ENCODE data around the gene LIN28B.

DNA sequence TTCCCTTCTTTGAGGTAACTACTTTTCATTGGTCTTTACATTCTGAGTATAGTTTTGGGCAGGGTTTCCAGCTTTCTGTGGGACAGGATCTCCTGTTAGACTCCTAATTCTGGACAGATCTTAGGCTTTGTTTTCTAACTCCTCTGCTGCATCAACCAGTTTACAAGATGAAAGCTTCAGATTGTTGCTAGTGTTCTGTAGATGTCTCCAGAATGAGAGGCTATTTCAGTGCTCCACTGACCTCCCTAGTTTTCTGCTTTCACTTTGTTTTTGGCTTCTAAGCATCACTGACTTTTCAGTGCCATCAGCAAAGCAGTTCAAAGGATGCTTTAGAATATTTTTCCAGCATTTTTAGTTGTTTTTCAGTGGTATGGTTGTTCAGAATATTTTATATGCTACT lies 101.4 kb downstream of the LIN28B start:
- TF ChIP-seq, protein P1, sequence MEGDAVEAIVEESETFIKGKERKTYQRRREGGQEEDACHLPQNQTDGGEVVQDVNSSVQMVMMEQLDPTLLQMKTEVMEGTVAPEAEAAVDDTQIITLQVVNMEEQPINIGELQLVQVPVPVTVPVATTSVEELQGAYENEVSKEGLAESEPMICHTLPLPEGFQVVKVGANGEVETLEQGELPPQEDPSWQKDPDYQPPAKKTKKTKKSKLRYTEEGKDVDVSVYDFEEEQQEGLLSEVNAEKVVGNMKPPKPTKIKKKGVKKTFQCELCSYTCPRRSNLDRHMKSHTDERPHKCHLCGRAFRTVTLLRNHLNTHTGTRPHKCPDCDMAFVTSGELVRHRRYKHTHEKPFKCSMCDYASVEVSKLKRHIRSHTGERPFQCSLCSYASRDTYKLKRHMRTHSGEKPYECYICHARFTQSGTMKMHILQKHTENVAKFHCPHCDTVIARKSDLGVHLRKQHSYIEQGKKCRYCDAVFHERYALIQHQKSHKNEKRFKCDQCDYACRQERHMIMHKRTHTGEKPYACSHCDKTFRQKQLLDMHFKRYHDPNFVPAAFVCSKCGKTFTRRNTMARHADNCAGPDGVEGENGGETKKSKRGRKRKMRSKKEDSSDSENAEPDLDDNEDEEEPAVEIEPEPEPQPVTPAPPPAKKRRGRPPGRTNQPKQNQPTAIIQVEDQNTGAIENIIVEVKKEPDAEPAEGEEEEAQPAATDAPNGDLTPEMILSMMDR (IDR thresholded peaks at IDR 0.05): no peak
- no peak for TF ChIP-seq POLR2A (IDR thresholded peaks at IDR 0.05)

Data from adrenal gland (tissue), 5 donors.